CD4-positive, alpha-beta T cell treated with Interleukin-15 for 1 hour (primary cell): Measurements from ENCODE around the gene THADA.

Experiments
- DNase-seq: peaks from one replicate; pipeline ENCODE4 v3.0.0-alpha.2; 2020

Gene THADA

DNA sequence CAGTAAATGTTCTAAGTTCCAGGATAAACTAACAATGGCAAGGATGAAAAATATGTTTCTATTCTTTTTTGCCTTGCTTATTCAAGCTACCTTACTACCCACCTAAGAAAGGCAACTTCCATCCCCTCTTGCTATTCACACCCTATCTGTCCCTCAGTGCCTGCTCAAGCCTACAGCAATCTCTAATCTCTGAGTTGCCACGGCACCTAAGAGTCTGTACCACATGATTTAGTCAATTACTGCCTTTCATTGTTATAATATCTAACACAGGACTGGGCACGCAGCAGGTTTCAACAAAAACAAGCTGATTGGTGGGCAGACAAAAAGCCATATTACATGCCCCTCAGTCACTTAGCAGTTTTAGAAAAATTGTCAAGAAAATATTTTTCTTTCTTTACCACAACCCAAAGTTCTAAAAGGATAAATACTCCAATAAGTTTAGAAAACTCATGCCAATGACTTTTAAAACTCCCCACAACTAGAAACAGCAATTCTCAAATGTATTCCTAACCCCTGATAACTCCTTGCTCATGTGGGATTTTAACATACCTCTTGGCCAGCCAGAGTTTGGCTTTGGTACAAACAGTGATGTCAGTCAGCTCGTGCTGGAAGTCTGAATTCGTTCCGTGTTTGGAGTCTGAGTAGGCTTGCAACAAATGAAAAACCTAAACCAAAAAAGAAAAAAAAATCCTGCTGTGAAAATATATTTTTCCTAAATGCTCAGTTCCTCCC is 252.1 kb downstream of the THADA start:
- no peak for DNase-seq

DNA sequence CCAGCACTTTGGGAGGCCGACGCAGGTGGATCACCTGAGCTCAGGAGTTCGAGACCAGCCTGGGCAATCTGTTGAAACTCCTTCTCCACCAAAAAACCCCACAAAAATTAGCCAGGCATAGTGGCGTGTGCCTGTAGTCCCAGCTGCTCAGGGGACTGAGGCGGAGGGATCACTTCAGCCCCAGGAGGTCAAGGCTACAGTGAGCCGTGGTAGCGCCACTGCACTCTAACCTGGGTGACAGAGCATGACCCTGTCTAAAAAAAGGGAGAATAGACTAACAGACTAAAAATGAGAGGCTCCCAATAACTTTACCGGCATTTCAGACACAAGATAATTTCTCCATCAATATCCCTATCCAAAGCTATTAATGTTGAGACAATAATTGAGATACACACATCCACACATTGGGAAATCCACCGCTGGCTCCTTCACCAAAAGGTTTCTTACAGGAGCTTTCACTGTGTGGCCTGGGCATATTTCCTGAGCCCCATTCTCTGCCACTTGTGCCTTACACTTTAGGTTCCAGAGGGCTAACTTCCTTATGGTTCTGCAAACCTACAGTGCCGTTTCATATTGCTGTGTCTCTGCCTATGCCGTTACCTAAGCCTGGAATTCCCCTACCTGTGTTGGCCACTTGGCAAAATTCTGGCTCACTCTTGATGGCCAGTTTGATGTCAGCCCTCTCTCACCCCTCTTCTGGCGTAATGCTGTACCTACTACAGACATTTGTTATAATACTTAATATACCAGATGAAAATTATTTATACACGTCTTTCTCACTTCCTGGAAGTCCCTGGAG is 253.7 kb downstream of the THADA start:
- DNase-seq, result no peak

DNA sequence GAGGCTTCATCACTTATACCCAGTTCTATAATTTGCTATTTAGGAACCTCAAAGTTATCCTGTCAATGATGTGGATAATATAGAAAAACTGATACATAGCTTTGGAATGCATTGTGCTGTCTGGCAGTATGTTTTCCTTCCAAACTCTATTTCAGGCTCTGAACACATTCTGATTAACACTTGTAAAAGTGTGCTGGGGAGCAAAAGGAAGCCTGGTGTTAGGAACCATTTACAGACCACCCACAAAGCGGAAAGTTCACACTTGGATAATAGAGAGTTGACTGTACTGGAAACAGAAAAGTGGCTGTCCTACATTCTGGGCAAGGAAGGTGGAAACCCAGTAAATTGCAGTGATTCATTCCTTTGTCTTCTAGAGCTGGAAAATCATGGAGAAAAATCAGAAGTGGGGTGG is 254.9 kb downstream of the THADA start:
- no peak for DNase-seq

GRCh38 chr2:43340066-43340465 is 255.8 kb downstream of the THADA start:
- DNase-seq, result no peak

DNA sequence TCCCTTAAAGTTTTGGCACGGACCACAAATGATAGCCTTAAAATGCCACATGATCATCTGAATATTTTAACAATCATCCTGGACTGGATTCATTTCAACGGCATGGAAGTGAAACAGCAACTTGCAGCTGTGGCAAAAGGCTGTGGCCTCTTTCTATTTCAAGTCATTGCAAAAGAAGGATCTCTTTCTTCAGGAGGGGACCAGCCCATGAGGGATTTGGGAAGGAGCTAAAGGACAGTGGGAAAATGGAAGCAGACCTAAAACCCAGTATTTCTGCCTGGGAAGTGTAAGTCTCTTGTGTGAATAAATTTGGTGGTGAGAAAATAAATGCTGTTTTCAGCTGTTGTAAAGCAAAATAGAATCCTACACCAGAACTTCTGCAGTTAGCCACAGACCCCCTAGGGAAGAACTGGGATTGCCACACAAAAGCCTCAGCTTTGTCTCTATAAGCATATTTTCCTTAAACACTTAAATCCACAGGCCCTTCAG is 262.1 kb downstream of the THADA start:
- no peak for DNase-seq

- DNase-seq, result no peak
These were observed 262.7 kb downstream of the THADA start for GRCh38 chr2:43333101-43333655.

DNA sequence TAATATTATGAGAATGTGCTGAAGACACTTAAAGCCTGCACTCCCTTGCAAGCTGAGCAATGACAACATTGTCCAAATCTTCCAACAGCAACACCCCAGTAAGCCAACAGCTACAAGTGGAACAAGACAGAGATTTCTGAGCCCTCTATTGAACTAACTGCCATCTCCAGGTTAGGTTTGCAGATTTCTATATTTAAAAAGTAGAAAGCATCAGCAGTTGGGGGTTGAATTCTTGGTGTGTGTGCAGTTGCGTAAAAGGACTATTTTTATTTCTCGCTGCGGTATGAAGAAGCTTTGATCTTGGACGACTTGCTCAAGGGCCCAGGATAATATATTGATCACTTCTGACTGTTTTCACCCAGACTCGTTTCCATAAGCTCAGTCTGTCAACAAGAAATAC is 263.2 kb downstream of the THADA start:
- DNase-seq, result no peak

- DNase-seq, result no peak
These were observed 264.4 kb downstream of the THADA start for GRCh38 chr2:43331422-43331821.

DNA sequence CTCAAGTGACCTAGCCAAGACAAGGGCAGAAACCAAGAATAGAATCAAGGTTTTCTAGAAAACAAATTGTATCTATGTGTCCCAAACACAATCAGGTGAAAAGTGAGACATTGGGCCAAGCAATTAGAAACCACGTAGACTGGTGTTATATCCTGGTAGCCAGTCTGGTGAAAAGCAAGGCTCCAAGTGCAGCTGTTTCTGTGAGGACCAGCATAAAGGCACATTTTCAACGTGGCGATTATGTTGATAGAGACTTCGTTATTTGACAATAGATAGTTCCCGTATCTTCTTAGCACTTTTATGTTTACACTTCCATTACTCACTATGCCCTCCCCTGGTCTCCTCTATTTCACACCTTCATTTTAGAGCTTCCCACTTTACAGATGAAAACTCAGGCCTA is 266.2 kb downstream of the THADA start:
- DNase-seq, result no peak

DNA sequence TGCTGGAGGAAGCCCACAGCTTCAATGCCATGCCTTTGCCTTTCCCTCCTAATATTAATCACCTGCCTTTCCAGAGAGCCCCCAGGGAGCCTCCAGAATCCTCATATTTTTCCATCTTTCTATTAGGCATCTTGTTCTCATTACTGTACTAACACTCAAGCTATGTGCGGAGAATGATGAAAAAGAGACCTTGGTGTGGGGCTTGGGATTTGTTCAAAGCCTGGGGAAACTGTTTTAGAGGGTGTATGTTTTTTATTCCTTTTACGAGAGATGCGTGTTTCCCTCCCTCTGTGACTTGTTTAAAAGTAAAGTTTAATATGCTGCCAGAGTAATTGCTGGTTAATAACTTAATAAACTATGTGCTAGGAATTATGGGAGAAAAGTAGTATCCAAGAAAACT is 267.0 kb downstream of the THADA start:
- no peak for DNase-seq

- DNase-seq, result no peak
These were observed 267.7 kb downstream of the THADA start for GRCh38 chr2:43328133-43328532.

- no peak for DNase-seq
These were observed 268.7 kb downstream of the THADA start for GRCh38 chr2:43327119-43327518.

GRCh38 chr2:43326101-43326825 is 269.6 kb downstream of the THADA start:
- DNase-seq, result no peak

GRCh38 chr2:43325107-43325811 is 270.6 kb downstream of the THADA start:
- no peak for DNase-seq

DNA sequence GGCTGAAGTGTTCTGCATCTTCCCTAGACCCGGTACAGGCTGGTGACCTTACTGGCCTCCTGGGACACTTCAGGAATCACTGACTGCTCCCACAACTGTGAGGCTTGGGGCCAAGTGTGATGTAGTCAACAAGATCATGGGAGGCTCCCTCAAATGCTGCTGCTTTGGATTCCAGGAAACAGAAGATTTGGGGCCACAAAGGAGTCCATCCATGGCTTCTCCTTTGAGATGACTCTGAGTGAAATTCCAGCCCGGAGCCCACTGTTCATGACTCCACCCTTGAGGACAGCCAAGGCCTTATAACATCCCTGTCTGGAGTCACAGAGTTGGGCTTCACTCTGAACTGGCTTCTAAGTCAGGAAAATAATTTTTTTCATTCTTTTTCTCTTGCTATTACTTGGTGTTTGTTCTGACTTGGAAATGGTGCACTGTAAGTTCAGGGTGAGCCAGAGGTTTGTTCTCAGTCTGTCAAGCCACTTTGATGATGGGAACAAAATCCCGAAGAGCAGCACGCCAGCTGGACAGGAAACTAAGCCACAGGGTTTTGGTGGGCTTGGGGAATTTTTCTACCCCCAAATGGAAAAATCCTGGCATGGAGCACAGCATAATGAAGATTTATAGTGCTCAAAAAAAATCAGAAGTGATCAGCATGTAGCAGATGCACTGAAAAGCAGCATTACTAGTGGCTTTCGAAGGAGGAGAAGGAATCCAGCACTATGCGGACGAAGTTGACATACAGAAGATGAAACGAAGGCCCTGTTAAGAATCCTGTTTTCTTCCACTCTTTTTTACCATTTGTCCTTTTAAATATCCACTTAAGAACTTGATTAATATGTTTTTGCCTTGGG is 271.4 kb downstream of the THADA start:
- no peak for DNase-seq

DNA sequence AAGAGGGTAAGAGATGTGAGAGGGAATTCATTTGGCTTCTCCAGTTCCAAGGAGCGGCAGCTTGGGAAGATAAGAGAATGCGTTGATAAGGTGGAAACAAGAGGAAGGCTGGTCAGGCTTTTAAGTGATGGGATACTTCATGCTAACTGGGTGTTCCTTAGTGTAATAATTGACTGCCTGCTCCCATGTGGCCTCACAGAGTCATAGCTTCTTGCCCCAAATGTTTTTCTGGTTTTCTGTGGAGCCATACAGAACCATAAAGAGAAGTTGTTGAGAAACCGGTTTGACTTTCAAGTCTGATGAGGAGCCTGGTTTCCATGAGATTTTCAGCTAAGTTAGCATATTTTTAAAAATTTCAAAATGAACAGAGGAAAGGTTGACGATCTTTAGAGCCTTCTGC is 272.0 kb downstream of the THADA start:
- no peak for DNase-seq

DNA sequence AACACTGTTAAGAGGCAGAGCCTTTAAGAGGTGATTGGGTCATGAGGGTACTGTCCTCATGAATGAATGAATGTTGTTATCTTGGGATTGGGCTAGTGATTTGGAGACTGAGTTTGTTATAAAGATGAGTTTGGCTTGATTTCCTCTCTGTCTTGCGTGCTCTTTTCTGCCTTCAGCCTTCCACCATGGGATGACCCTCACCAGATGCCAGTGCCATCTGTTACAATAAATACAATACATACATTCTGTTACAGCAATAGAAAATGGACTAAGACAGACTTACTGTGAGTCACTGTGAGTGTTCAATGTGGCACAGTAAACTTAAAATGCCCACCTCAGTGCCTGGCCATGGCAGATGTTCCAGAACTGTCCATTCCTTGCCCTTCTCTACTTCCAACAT is 274.4 kb downstream of the THADA start:
- no peak for DNase-seq

DNA sequence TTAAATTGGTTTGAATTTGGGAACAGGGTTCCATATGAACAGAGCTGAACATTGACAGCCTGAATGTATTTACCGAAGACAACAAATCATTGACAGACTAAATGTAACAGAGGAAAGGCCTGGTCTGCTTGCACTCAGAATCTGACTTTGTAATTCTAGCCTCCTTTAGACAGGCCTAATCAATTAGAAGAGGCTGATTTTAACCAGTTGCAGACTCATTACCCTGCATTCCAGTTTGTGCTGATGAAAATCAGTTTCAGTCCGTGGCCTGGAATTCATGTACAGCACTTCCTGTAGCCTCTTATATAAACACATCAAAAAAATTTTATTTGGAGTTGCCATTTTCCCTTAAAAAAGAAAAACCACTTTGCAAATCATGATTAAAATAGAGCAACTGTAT is 276.3 kb downstream of the THADA start:
- DNase-seq, result no peak

GRCh38 chr2:43318791-43319190 is 277.0 kb downstream of the THADA start:
- DNase-seq, result no peak

DNA sequence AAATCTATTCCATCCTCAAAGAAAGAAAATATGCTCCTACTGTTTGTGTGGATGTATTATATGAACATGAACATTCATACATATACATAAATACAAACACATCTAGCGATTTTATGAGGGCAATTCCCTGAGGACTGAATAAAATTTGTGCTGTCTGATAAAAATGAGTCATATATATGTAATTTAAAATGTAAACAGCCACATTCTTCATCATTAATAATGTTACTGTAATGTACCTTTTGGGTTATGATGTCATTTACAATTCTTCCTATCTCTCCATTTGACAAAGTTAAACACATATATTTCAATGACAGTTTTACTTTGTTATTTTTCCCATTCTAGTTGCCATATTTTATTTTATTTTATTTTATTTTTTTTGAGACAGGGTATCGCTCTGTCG is 278.2 kb downstream of the THADA start:
- DNase-seq, result no peak

GRCh38 chr2:43317194-43317593 is 278.6 kb downstream of the THADA start:
- DNase-seq, result no peak

- no peak for DNase-seq
These were observed 280.4 kb downstream of the THADA start for GRCh38 chr2:43315482-43315881.
